ENCODE measurements around the gene TIPRL. TPM values are rescaled to one million over a fixed set of nuclear protein-coding genes. Genes with fewer than 3 reads are reported as not detected.

TIPRL gene
- total and polyA plus RNA-seq, 12 donors = 9.3 to 59.3 (median 28.3) TPM

DNA sequence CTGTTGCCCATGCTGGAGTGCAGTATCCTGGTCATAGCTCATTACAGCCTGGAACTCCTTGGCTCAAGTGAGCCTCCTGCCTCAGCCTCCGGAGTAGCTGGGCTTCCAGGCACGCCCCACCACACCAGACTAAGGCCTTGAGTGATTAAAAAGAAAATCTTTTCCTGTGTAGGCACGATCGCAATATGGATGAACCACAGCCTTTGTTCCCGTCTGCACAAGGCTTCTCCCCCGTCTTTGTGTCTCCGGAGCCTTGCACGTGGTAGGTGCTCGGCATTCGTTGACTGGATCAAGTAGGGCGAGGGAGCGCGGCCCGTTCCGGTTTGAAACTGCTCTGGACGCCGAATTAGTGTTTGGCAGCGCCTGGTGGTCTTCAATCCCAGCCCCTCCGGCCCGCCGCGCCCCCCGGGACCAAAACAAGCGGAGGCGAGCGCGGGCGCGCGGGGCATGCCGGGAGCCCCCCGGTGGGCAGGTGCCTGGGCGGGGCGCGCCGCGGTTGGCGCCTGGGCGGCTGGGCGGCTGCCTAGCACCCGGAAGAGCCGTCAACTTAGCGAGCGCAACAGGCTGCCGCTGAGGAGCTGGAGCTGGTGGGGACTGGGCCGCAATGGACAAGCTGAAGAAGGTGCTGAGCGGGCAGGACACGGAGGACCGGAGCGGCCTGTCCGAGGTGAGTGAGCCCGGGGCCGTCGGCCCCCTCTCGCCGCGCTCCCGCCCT is 46.9 kb downstream of the TIPRL start, which contains the start of gene SFT2D2:
TSS of gene SFT2D2 (plus strand) at position 529 of the 715 bp plus-strand sequence. CDS start at position 605, 76 bp downstream.
- peak; percentile 58 to 72 for TF ChIP-seq POLR2A (IDR thresholded peaks at IDR 0.05)
- TF ChIP-seq, protein P1, sequence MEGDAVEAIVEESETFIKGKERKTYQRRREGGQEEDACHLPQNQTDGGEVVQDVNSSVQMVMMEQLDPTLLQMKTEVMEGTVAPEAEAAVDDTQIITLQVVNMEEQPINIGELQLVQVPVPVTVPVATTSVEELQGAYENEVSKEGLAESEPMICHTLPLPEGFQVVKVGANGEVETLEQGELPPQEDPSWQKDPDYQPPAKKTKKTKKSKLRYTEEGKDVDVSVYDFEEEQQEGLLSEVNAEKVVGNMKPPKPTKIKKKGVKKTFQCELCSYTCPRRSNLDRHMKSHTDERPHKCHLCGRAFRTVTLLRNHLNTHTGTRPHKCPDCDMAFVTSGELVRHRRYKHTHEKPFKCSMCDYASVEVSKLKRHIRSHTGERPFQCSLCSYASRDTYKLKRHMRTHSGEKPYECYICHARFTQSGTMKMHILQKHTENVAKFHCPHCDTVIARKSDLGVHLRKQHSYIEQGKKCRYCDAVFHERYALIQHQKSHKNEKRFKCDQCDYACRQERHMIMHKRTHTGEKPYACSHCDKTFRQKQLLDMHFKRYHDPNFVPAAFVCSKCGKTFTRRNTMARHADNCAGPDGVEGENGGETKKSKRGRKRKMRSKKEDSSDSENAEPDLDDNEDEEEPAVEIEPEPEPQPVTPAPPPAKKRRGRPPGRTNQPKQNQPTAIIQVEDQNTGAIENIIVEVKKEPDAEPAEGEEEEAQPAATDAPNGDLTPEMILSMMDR (IDR thresholded peaks at IDR 0.05) = no peak
- Histone ChIP-seq H3K36me3 (replicated peaks in 1 of 2) (no peaks in the 10 kb centered on the region), H3K4me1 (replicated peaks in 1 of 2) (peaks cover 13 to 46% of the 10 kb centered on the region in 2 donors), H3K4me3 (peak within 1 kb of the TSS; percentile 49 to 97 (median 91)), H3K9me3 (replicated peaks in 1 of 3) (no peaks in the 10 kb centered on the region), H3K27ac (peak within 1 kb of the TSS in 4 of 5 donors; percentile 56 to 91 (median 78)), H3K27me3 (no peaks in the 10 kb centered on the region)
- DNase-seq = peak; percentile 70 to 81 (median 76)
- intact Hi-C loops (cut with DNase I) = no loop called here
- WGBS, 4 donors = 1 to 14% (median 1%) methylated on average over 7 to 58 of the region's 58 CpGs

DNA sequence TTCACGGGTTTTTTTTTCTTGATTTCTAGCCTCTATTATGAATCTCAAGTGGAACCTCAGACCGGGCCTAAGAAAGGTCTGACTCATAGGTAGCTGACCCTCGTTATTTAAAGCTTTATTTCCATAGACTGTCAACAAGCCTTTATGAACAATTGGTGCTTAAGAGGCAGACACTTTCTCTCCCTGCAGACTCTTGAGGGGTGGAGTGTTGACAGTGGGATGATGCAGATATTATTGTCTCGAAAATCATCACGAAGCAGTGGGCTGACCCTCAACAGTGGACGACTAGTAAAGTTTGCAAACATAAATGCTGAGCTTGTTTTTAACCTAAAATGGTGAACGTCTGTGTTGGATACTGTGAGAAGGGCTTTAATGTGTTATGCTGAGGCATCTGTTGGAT is 48.9 kb downstream of the TIPRL start:
- H3K27ac ChIP-seq = peak overlapping the region in 2 of 5 donors; percentile 85 to 91

DNA sequence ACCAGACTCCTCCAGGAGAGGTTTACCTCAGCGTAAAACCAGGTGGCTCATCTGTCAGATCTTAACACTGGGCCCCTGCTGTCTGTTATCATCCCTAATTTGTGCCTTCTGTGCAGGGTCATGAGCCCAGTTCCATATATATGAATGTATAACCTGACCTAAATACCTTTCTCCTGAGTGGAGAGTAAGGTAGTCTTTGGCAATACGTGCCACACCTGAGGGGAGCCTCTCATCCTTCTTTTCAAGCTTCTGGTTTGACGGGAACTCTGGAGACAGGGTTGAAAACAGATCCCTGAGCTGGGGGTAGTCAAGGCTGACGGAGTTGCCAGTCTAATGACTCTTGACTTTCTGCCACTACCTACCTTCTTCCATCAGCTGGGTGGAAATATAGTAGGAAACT is 51.1 kb downstream of the TIPRL start:
- no peak for DNase-seq

More for the DNA sequence above, 48.9 kb downstream of the TIPRL start:
- 50 to 72% (median 63%) methylated on average over 7 of the region's 7 CpGs for WGBS, 4 donors
- Histone ChIP-seq H3K4me3 (peak overlapping the region in 1 of 4 donors; percentile 97), H3K4me1 (replicated peaks in 1 of 2) (peaks cover 13 to 48% of the 10 kb centered on the region in 2 donors), H3K27me3 (no peaks in the 10 kb centered on the region), H3K36me3 (replicated peaks in 1 of 2) (peaks cover 0 to 8% of the 10 kb centered on the region in 2 donors), H3K9me3 (replicated peaks in 1 of 3) (no peaks in the 10 kb centered on the region)
- intact Hi-C loops (cut with DNase I) = no loop called here
- TF ChIP-seq, protein P1 (IDR thresholded peaks at IDR 0.05) = no peak
- TF ChIP-seq POLR2A (IDR thresholded peaks at IDR 0.05) = no peak
- no peak for DNase-seq

DNA sequence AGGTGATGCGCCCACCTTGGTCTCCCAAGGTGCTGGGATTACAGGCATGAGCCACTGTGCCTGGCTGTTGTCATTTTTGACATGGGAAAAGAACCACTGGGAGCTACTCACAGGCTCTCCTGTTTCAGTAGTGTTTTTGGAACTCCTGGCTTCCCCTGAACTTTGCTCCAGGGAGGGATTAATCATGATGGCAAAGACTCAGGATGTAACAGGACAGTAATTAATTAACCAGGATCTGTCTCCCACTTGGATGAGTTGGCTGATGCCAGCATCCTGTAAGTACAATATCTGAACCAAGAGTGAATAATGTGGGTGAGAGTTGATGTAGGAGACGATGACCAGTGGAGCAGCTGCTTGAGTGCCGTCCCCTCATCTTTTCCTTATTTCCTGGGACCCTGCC is 51.9 kb downstream of the TIPRL start:
- no peaks in the 10 kb centered on the region for H3K9me3 ChIP-seq (replicated peaks in 1 of 3)
- peaks cover 13 to 52% of the 10 kb centered on the region in 2 donors for H3K4me1 ChIP-seq (replicated peaks in 1 of 2)
- no peak overlapping the region for H3K4me3 ChIP-seq
- TF ChIP-seq, protein P1 (IDR thresholded peaks at IDR 0.05) = no peak
- TF ChIP-seq POLR2A (IDR thresholded peaks at IDR 0.05) = no peak
- WGBS, 4 donors = 90 to 98% (median 93%) methylated on average over 2 to 3 of the region's 3 CpGs
- intact Hi-C loops (cut with DNase I) = no loop called here
- H3K27ac ChIP-seq = no peak overlapping the region
- H3K36me3 ChIP-seq (replicated peaks in 1 of 2) = peaks cover 0 to 35% of the 10 kb centered on the region in 2 donors
- no peak for DNase-seq
- H3K27me3 ChIP-seq = no peaks in the 10 kb centered on the region

More for the DNA sequence above, 51.1 kb downstream of the TIPRL start:
- Histone ChIP-seq H3K27me3 (no peaks in the 10 kb centered on the region), H3K36me3 (replicated peaks in 1 of 2) (peaks cover 0 to 28% of the 10 kb centered on the region in 2 donors), H3K4me1 (replicated peaks in 1 of 2) (peaks cover 13 to 48% of the 10 kb centered on the region in 2 donors), H3K27ac (no peak overlapping the region), H3K4me3 (no peak overlapping the region), H3K9me3 (replicated peaks in 1 of 3) (no peaks in the 10 kb centered on the region)
- intact Hi-C loops (cut with DNase I) = no loop called here
- WGBS, 4 donors = 90 to 100% (median 99%) methylated on average over 3 to 4 of the region's 4 CpGs
- TF ChIP-seq, protein P1 (IDR thresholded peaks at IDR 0.05) = no peak
- no peak for TF ChIP-seq POLR2A (IDR thresholded peaks at IDR 0.05)
